Measurements from ENCODE around the gene TMEM154.

DNA sequence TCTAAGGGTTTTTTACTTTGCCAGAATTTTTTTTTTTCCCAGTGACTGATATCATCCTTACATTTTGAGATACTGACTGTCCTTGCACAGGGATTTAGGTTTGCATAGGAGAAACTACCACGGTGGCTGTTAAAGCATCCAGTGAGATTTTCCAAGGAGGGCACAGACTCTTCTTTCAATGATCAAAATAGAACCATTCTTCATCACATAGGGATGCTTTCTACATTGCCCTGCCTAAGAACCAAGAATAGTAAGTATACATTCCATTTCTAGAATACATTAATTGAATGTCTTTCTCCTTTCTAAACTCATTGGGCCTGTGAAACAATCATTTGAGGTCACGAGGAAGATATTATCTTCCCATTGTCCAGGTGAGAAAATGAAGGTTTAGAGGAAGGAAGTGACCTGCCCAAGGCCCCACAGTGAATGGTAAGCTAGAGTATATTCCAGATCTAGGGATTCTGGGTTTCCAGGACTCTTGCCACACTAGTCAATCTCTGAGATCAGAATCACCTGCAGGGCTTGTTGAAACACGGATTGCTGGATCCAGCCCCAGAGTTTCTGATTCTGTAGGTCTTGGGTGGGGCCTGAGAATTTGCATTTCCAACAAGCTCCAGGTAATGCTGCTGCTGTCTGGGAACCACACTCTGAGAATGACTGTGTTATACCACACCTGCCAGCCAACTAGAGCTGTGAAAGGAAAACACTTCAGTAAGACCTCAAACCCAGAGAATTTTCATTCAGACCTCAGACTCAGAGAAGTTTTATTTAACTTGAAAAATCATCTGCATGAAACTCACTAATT, 17.7 kb upstream of the TMEM154 start:
- TF ChIP-seq, protein P1, sequence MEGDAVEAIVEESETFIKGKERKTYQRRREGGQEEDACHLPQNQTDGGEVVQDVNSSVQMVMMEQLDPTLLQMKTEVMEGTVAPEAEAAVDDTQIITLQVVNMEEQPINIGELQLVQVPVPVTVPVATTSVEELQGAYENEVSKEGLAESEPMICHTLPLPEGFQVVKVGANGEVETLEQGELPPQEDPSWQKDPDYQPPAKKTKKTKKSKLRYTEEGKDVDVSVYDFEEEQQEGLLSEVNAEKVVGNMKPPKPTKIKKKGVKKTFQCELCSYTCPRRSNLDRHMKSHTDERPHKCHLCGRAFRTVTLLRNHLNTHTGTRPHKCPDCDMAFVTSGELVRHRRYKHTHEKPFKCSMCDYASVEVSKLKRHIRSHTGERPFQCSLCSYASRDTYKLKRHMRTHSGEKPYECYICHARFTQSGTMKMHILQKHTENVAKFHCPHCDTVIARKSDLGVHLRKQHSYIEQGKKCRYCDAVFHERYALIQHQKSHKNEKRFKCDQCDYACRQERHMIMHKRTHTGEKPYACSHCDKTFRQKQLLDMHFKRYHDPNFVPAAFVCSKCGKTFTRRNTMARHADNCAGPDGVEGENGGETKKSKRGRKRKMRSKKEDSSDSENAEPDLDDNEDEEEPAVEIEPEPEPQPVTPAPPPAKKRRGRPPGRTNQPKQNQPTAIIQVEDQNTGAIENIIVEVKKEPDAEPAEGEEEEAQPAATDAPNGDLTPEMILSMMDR (IDR thresholded peaks at IDR 0.05 in 8 of 11, conservative IDR thresholded peaks at IDR 0.05 in 3 of 11), result no peak
- no peak for TF ChIP-seq POLR2A (IDR thresholded peaks at IDR 0.05)
- no peak for TF ChIP-seq POLR2AphosphoS5 (IDR thresholded peaks at IDR 0.05)

Measured in spleen (tissue), 7 donors.